OCI-LY3 (cell line): ENCODE data around the gene BICD1.
A peak's percentile ranks its signal among the peaks of the same experiment; 100 is the strongest.

Source experiments
- H2AFZ ChIP-seq: fragments of 200-600, 300-600 bp; shearing (Covaris generic); 2 replicates; pipeline ENCODE4 v1.6.0; 2014; ENCODE audit warnings: antibody characterized with exemption, low read depth, low read length
- H3K27ac ChIP-seq: fragments of 200-600, 300-600 bp; sonication (generic); 2 replicates; pipeline ENCODE4 v1.5.1; 2014; ENCODE audit warnings: mild to moderate bottlenecking, low read length, moderate library complexity, mixed read lengths
- H3K27me3 ChIP-seq: fragments of 200-600, 300-600 bp; sonication (generic); 2 replicates; pipeline ENCODE4 v1.6.1; 2014; ENCODE audit warnings: low read depth, low read length, mixed read lengths
- H3K36me3 ChIP-seq: fragments of 200-600, 300-600 bp; sonication (generic); replicated peaks from 2 replicates; pipeline ENCODE3; 2014; ENCODE audit warnings: low read depth, low read length, mixed read lengths
- H3K4me1 ChIP-seq: fragments of 300-600, 200-600 bp; sonication (generic); 2 replicates; pipeline ENCODE4 v1.6.1; 2014; ENCODE audit warnings: low read length, mixed read lengths
- H3K4me2 ChIP-seq: fragments of 200-600, 300-600 bp; sonication (generic); 2 replicates; pipeline ENCODE4 v1.6.1; 2014; ENCODE audit warnings: low read length, mixed read lengths
- H3K4me3 ChIP-seq: fragments of 300-600, 200-600 bp; sonication (generic); 2 replicates; pipeline ENCODE4 v1.5.1; 2014; ENCODE audit warnings: antibody characterized with exemption, mild to moderate bottlenecking, low read length, moderate library complexity
- H3K79me2 ChIP-seq: fragments of 300-600, 200-600 bp; shearing (Covaris generic); 2 replicates; pipeline ENCODE4 v1.6.1; 2014; ENCODE audit warnings: mild to moderate bottlenecking, low read length, mixed read lengths
- H3K9ac ChIP-seq: fragments of 300-600, 200-600 bp; shearing (Covaris generic); 2 replicates; pipeline ENCODE4 v1.6.0; 2014; ENCODE audit warnings: mild to moderate bottlenecking, low read length, moderate library complexity
- H3K9me3 ChIP-seq: fragments of 200-600, 300-600 bp; shearing (Covaris generic); 2 replicates; pipeline ENCODE4 v1.6.1; 2014; ENCODE audit warnings: low read length, mixed read lengths; ENCODE audit not compliant: insufficient read depth
- H4K20me1 ChIP-seq: fragments of 200-600, 300-600 bp; sonication (generic); 2 replicates; pipeline ENCODE4 v1.6.1; 2016; ENCODE audit warnings: low read length, mixed read lengths; ENCODE audit not compliant: insufficient read depth
- EZH2phosphoT487 ChIP-seq: fragments of 200-600 bp; shearing (Covaris generic); IDR thresholded peaks from 2 replicates; pipeline ENCODE4 v1.6.1; 2018; ENCODE audit warnings: antibody characterized with exemption, mixed run types, low read depth
- TF ChIP-seq, protein P1 (sequence below): fragments of 200-600, 300-600 bp; sonication (generic); IDR thresholded peaks from 2 replicates; pipeline ENCODE4 v1.5.1; 2014; ENCODE audit warnings: antibody characterized with exemption, low read length, low read depth

The BICD1 gene

DNA sequence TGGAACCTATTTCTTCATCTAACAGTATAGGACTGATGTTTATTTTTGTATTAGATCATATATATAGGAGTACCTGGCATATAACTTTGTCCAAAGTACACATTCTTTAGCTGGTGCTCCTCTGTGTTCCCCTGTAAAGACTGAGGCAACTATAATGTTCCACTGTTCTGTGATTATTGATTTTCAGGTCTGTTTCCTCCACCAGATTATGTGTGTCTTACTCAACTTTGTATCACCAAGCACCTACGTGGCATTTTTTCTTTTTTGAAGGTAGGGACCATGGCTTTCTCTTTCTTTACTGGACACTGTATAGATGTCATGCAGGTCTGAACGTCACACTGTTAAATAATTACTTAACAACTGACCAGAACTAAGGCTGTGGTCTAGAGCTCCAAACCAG lies 29.3 kb downstream of the BICD1 start:
- TF ChIP-seq, protein P1, sequence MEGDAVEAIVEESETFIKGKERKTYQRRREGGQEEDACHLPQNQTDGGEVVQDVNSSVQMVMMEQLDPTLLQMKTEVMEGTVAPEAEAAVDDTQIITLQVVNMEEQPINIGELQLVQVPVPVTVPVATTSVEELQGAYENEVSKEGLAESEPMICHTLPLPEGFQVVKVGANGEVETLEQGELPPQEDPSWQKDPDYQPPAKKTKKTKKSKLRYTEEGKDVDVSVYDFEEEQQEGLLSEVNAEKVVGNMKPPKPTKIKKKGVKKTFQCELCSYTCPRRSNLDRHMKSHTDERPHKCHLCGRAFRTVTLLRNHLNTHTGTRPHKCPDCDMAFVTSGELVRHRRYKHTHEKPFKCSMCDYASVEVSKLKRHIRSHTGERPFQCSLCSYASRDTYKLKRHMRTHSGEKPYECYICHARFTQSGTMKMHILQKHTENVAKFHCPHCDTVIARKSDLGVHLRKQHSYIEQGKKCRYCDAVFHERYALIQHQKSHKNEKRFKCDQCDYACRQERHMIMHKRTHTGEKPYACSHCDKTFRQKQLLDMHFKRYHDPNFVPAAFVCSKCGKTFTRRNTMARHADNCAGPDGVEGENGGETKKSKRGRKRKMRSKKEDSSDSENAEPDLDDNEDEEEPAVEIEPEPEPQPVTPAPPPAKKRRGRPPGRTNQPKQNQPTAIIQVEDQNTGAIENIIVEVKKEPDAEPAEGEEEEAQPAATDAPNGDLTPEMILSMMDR: no peak
- TF ChIP-seq EZH2phosphoT487: no peak
- Histone ChIP-seq H3K4me2 (no peak overlapping the region), H3K4me3 (no peak overlapping the region), H3K9ac (no peak overlapping the region), H4K20me1 (no peaks in the 10 kb centered on the region), H2AFZ (no peak overlapping the region), H3K36me3 (no peaks in the 10 kb centered on the region), H3K9me3 (no peaks in the 10 kb centered on the region), H3K27ac (no peak overlapping the region), H3K27me3 (no peaks in the 10 kb centered on the region), H3K79me2 (peaks cover 13% of the 10 kb centered on the region), H3K4me1 (peaks cover 61% of the 10 kb centered on the region)

DNA sequence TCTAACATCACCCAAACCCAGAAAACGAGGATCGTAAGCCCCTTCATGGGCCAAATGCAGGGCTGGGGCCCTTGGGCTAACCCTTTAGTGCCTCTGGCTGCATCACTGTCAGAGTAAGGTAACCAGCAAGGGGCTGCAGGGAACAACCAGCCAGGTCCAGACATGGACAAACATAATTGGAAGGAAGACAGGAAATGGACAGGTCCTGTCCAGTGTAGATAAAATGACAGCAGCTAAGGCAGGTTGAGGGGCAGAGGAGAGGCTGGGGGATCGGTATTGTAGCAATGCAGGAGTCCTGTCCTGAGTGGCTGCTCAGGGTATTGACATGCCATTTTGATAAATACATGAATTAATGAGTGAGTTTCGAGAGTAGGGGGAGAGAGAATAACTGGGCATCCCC lies 29.8 kb downstream of the BICD1 start:
- Histone ChIP-seq H3K27ac (no peak overlapping the region), H3K4me3 (no peak overlapping the region), H3K36me3 (no peaks in the 10 kb centered on the region), H4K20me1 (no peaks in the 10 kb centered on the region), H3K4me1 (peaks cover 61% of the 10 kb centered on the region), H2AFZ (no peak overlapping the region), H3K79me2 (peaks cover 17% of the 10 kb centered on the region), H3K9ac (no peak overlapping the region), H3K27me3 (no peaks in the 10 kb centered on the region), H3K9me3 (no peaks in the 10 kb centered on the region), H3K4me2 (no peak overlapping the region)
- TF ChIP-seq, protein P1: no peak
- TF ChIP-seq EZH2phosphoT487: no peak

DNA sequence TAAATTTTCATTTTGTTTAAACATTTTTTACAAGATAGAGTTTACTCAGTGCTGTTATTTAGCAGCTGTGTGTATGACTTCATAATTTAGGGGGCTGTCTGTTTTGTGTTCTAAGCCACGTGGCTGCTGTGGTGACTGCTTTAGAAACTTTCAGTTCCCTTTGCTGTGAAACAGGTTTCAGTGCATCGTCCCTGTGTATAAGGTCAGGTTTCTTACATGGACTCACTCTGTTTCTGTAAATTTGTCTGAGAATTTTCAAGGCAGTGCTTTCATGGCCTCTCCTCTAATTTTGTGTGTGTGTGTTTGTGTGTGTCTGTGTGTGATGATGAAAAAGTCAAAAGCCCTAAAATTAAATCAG lies 32.4 kb downstream of the BICD1 start:
- peak overlapping the region; percentile 82 for H3K4me3 ChIP-seq
- H2AFZ ChIP-seq: no peak overlapping the region
- peak overlapping the region; percentile 97 for H3K4me2 ChIP-seq

DNA sequence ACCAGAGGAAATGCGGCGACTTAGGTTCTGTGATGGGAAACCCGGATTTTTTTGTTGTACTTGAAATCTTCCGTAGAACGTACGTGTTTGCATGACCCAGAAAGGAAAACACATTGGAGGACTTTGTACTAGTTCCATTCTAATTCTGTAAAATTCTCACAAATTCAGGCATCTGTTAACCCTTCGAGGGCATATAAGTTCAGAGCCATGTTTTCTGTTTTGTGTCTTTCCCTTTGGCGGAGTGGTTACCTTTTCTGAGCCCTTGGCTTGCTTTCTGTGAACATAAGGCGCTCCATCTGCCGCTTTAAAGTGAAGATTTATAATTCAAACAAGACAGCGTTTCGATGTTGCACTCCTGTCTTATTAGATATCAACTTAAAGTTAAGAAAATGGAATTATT lies 34.2 kb downstream of the BICD1 start:
- TF ChIP-seq, protein P1: no peak
- TF ChIP-seq EZH2phosphoT487: no peak
- no peaks in the 10 kb centered on the region for H4K20me1 ChIP-seq
- no peak overlapping the region for H3K27ac ChIP-seq
- H3K4me3 ChIP-seq: no peak overlapping the region
- no peaks in the 10 kb centered on the region for H3K27me3 ChIP-seq
- no peaks in the 10 kb centered on the region for H3K9me3 ChIP-seq
- peaks cover 65% of the 10 kb centered on the region for H3K4me1 ChIP-seq
- H3K79me2 ChIP-seq: peaks cover 44% of the 10 kb centered on the region
- H3K9ac ChIP-seq: no peak overlapping the region
- H2AFZ ChIP-seq: no peak overlapping the region
- peak overlapping the region; percentile 97; the same call in 1 of the 2 replicates for H3K4me2 ChIP-seq
- H3K36me3 ChIP-seq: no peaks in the 10 kb centered on the region

More for the DNA sequence above, 32.4 kb downstream of the BICD1 start:
- TF ChIP-seq, protein P1: no peak
- TF ChIP-seq EZH2phosphoT487: no peak
- Histone ChIP-seq H3K36me3 (no peaks in the 10 kb centered on the region), H3K79me2 (peaks cover 27% of the 10 kb centered on the region), H4K20me1 (no peaks in the 10 kb centered on the region), H3K27ac (peak overlapping the region; percentile 94), H3K9me3 (no peaks in the 10 kb centered on the region), H3K27me3 (no peaks in the 10 kb centered on the region), H3K4me1 (peaks cover 61% of the 10 kb centered on the region), H3K9ac (peak overlapping the region; percentile 78)
